Suprapubic skin (tissue), 4 donors: ENCODE data around the gene CCDC137. TPM values are rescaled to one million over a fixed set of nuclear protein-coding genes. Genes with fewer than 3 reads are reported as not detected.

Source experiments
- DNase-seq, 2 donors: peaks; one replicate each; pipeline ENCODE4 v3.0.0-alpha.2; 2019; ENCODE audit warnings: low spot score in 2 of 2
- H3K27ac ChIP-seq: fragments of 200-600 bp; sonication (generic); one replicate; pipeline ENCODE4 v1.5.1; 2019
- H3K27me3 ChIP-seq: fragments of 200-600 bp; sonication (generic); one replicate; pipeline ENCODE4 v1.5.1; 2019
- H3K36me3 ChIP-seq: fragments of 200-600 bp; sonication (generic); one replicate; pipeline ENCODE4 v1.5.1; 2019
- H3K4me1 ChIP-seq: fragments of 200-600 bp; sonication (generic); one replicate; pipeline ENCODE4 v1.5.1; 2019
- H3K4me3 ChIP-seq: fragments of 200-600 bp; sonication (generic); one replicate; pipeline ENCODE4 v1.5.1; 2019; ENCODE audit warnings: mild to moderate bottlenecking
- H3K9me3 ChIP-seq: fragments of 200-600 bp; sonication (generic); one replicate; pipeline ENCODE4 v1.5.1; 2019
- CTCF ChIP-seq, 2 donors: fragments of 200-600 bp in 1 of 2; fragments of 450-650 bp in 1 of 2; sonication (generic) in 1 of 2; IDR thresholded peaks; one replicate each; pipeline ENCODE4 v1.5.1; 2016 to 2019; ENCODE audit warnings: antibody characterized with exemption in 2 of 2, mild to moderate bottlenecking in 1 of 2, moderate library complexity in 1 of 2
- EP300 ChIP-seq: sonication (generic); formaldehyde crosslinking; IDR thresholded peaks from one replicate; pipeline ENCODE4 v1.6.1; 2017; ENCODE audit warnings: antibody characterized with exemption
- POLR2A ChIP-seq, 2 donors: fragments of 450-650 bp; IDR thresholded peaks; one replicate each; pipeline ENCODE4 v1.6.1; 2017; ENCODE audit warnings: antibody characterized with exemption in 2 of 2, mild to moderate bottlenecking in 2 of 2, moderate library complexity in 2 of 2
- POLR2AphosphoS5 ChIP-seq, 3 donors: sonication (generic); formaldehyde crosslinking; IDR thresholded peaks; one replicate each; pipeline ENCODE4 v1.6.1; 2017; ENCODE audit warnings: antibody characterized with exemption in 3 of 3
- WGBS: methylation state at CpG from one replicate; pipeline ENCODE4 v1.1.5; 2018; 5-methylcytosine and 5-hydroxymethylcytosine counted together
- total RNA-seq, 4 donors: library from RNA; depleted of rRNA; stranded (reverse); fragments of >200 nt; gene quantifications; one replicate each; pipeline ENCODE4 v1.1.0, GENCODE V29; 2016

The CCDC137 gene
- total RNA-seq, 4 donors from 2014 or later: 14.9 to 29.8 (median 24.5) TPM

DNA sequence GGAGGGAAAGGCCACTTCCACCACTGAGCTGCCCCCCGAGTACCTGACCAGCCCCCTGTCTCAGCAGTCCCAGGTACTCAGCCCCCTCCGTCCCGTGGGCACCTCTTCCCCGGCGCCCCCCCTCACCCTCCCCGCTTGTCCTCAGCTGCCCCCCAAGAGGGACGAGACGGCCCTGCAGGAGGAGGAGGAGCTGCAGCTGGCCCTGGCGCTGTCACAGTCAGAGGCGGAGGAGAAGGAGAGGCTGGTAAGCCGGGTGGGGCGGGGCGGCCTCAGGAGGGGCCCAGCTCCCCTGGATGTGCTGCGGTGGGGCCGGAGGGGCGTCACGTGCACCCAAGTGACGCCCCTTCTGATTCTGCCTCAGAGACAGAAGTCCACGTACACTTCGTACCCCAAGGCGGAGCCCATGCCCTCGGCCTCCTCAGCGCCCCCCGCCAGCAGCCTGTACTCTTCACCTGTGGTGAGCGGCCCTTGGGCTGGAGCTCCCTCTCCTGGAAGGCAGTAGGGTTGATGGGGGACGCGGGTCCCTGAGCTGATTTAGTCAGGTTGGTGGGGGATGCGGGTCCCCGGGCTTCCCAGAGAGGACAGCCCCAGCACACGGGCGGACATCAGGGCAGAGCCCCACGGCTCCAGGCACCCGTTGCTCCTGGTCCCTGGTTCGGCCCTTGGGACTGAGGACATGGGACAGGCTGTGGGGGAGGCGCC lies 27.1 kb downstream of the CCDC137 start:
- Histone ChIP-seq H3K36me3 (peaks cover 100% of the 10 kb centered on the region), H3K27me3 (no peaks in the 10 kb centered on the region), H3K9me3 (no peaks in the 10 kb centered on the region), H3K4me1 (peaks cover 2% of the 10 kb centered on the region), H3K27ac (no peak overlapping the region), H3K4me3 (no peak overlapping the region)
- DNase-seq: no peak
- WGBS: 92% methylated on average over 7 of the region's 35 CpGs
- no peak for TF ChIP-seq POLR2A (IDR thresholded peaks at IDR 0.05)
- no peak for TF ChIP-seq EP300
- no peak for TF ChIP-seq POLR2AphosphoS5 (IDR thresholded peaks at IDR 0.05)
- no peak for TF ChIP-seq CTCF (IDR thresholded peaks at IDR 0.05)

- Histone ChIP-seq H3K4me3 (no peak overlapping the region), H3K9me3 (no peaks in the 10 kb centered on the region), H3K27me3 (no peaks in the 10 kb centered on the region), H3K36me3 (peaks cover 98% of the 10 kb centered on the region), H3K27ac (no peak overlapping the region), H3K4me1 (no peaks in the 10 kb centered on the region)
- WGBS: 96% methylated on average over 14 of the region's 19 CpGs
- no peak for DNase-seq
- no peak for TF ChIP-seq CTCF (IDR thresholded peaks at IDR 0.05)
Measured at GRCh38 chr17:81694810-81695209, 28.3 kb downstream of the CCDC137 start.

GRCh38 chr17:81695211-81695610 lies 28.7 kb downstream of the CCDC137 start:
- Histone ChIP-seq H3K4me3 (no peak overlapping the region), H3K27ac (no peak overlapping the region), H3K9me3 (no peaks in the 10 kb centered on the region), H3K4me1 (no peaks in the 10 kb centered on the region), H3K27me3 (no peaks in the 10 kb centered on the region), H3K36me3 (peaks cover 96% of the 10 kb centered on the region)
- 80% methylated on average over 2 of the region's 6 CpGs for WGBS
- DNase-seq: no peak
- TF ChIP-seq POLR2A (IDR thresholded peaks at IDR 0.05): no peak
- TF ChIP-seq POLR2AphosphoS5 (IDR thresholded peaks at IDR 0.05): no peak
- no peak for TF ChIP-seq EP300
- TF ChIP-seq CTCF (IDR thresholded peaks at IDR 0.05): no peak

DNA sequence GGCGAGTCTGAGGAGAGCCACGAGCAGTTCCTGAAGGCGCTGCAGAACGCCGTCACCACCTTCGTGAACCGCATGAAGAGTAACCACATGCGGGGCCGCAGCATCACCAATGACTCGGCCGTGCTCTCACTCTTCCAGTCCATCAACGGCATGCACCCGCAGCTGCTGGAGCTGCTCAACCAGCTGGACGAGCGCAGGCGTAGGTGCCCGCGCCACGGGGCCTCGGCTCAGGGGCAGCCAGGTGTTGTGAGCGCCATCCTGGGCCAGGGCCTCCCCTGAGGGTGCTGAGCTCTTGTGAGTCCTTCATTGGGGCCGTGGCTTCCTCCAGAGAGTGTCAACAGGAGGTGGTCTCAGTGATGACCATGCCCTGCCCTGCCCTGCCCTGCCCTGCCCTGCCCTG lies 29.3 kb downstream of the CCDC137 start:
- H3K27me3 ChIP-seq: no peaks in the 10 kb centered on the region
- DNase-seq: no peak
- peaks cover 96% of the 10 kb centered on the region for H3K36me3 ChIP-seq
- no peak overlapping the region for H3K27ac ChIP-seq
- TF ChIP-seq CTCF (IDR thresholded peaks at IDR 0.05) (no peak), POLR2AphosphoS5 (IDR thresholded peaks at IDR 0.05) (no peak), EP300 (no peak), POLR2A (IDR thresholded peaks at IDR 0.05) (no peak)
- H3K9me3 ChIP-seq: no peaks in the 10 kb centered on the region
- 87% methylated on average over 22 of the region's 22 CpGs for WGBS
- H3K4me1 ChIP-seq: peaks cover 6% of the 10 kb centered on the region
- H3K4me3 ChIP-seq: no peak overlapping the region

DNA sequence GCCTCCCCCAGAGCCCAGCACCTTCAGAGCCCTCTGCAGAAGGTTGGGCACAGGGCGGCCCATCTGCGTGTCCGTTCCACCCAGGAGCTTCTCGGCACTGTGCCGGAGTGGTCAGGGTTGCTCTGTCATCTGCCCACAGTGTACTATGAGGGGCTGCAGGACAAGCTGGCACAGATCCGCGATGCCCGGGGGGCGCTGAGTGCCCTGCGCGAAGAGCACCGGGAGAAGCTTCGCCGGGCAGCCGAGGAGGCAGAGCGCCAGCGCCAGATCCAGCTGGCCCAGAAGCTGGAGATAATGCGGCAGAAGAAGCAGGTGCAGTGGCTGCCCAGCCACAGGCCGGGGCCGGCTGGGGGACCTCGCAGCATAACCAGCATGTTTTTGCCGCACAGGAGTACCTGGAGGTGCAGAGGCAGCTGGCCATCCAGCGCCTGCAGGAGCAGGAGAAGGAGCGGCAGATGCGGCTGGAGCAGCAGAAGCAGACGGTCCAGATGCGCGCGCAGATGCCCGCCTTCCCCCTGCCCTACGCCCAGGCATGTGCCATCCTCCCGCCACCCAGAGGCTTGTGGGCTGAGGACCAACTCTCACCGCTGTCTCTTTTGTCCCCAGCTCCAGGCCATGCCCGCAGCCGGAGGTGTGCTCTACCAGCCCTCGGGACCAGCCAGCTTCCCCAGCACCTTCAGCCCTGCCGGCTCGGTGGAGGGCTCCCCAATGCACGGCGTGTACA lies 29.8 kb downstream of the CCDC137 start:
- no peak for TF ChIP-seq POLR2A (IDR thresholded peaks at IDR 0.05)
- no peak for TF ChIP-seq EP300
- no peak for TF ChIP-seq POLR2AphosphoS5 (IDR thresholded peaks at IDR 0.05)
- no peak for TF ChIP-seq CTCF (IDR thresholded peaks at IDR 0.05)
- no peaks in the 10 kb centered on the region for H3K9me3 ChIP-seq
- H3K27me3 ChIP-seq: no peaks in the 10 kb centered on the region
- DNase-seq: no peak
- no peak overlapping the region for H3K4me3 ChIP-seq
- no peak overlapping the region for H3K27ac ChIP-seq
- H3K4me1 ChIP-seq: peaks cover 11% of the 10 kb centered on the region
- peaks cover 96% of the 10 kb centered on the region for H3K36me3 ChIP-seq
- 91% methylated on average over 34 of the region's 40 CpGs for WGBS
